ENCODE measurements around the gene TALDO1. TPM values are rescaled to one million over a fixed set of nuclear protein-coding genes. Genes with fewer than 3 reads are reported as not detected.

The TALDO1 gene
- total and polyA plus RNA-seq, 4 donors, result 72.5 to 181 (median 128) TPM

GRCh38 chr11:795634-796564, 48.6 kb downstream of the TALDO1 start:
- no peaks in the 10 kb centered on the region for H3K9me3 ChIP-seq (ENCODE audit: control insufficient read depth in 4 of 4, low read length in 3 of 4)
- peak; percentile 77 for DNase-seq (ENCODE audit: low spot score)
- H3K9ac ChIP-seq (ENCODE audit: low read depth in 1 of 2, low read length in 2 of 2), result peak overlapping the region; percentile 87 to 91
- H3K27me3 ChIP-seq (ENCODE audit: control insufficient read depth in 4 of 4, insufficient read depth in 4 of 4, low read length in 3 of 4), result no peaks in the 10 kb centered on the region
- H3K4me1 ChIP-seq (ENCODE audit: control insufficient read depth in 4 of 4, insufficient read depth in 4 of 4, low read length in 3 of 4), result peaks cover 11 to 47% (median 28%) of the 10 kb centered on the region in 4 donors
- TF ChIP-seq EGR1 (IDR thresholded peaks at IDR 0.05; ENCODE audit: low read depth in 2 of 2), result no peak
- no peak for TF ChIP-seq GABPA (IDR thresholded peaks at IDR 0.05 in 1 of 2, conservative IDR thresholded peaks at IDR 0.05 in 1 of 2)
- TF ChIP-seq MAX (IDR thresholded peaks at IDR 0.05), result no peak
- TF ChIP-seq RAD21 (IDR thresholded peaks at IDR 0.05), result no peak
- peak in 1 of 2 donors; percentile 16 for TF ChIP-seq RXRA (IDR thresholded peaks at IDR 0.05)
- H3K4me3 ChIP-seq (ENCODE audit: low read depth in 1 of 3, low read length in 3 of 3), result peak overlapping the region; percentile 71 to 83 (median 77)
- 3% methylated on average over 26 of the region's 26 CpGs for WGBS
- H3K27ac ChIP-seq (ENCODE audit: low read depth in 1 of 2, low read length in 2 of 2), result peak overlapping the region; percentile 97 to 98
- H3K36me3 ChIP-seq (ENCODE audit: control insufficient read depth in 4 of 4, insufficient read depth in 3 of 4, low read depth in 1 of 4, low read length in 3 of 4), result peaks cover 0 to 12% (median 6%) of the 10 kb centered on the region in 4 donors

GRCh38 chr11:796565-797295, 49.5 kb downstream of the TALDO1 start:
- Histone ChIP-seq H3K9ac (ENCODE audit: low read depth in 1 of 2, low read length in 2 of 2) (peak overlapping the region; percentile 87), H3K9me3 (ENCODE audit: control insufficient read depth in 4 of 4, low read length in 3 of 4) (no peaks in the 10 kb centered on the region), H3K4me1 (ENCODE audit: control insufficient read depth in 4 of 4, insufficient read depth in 4 of 4, low read length in 3 of 4) (peaks cover 11 to 46% (median 28%) of the 10 kb centered on the region in 4 donors), H3K36me3 (ENCODE audit: control insufficient read depth in 4 of 4, insufficient read depth in 3 of 4, low read depth in 1 of 4, low read length in 3 of 4) (peaks cover 0 to 12% (median 5%) of the 10 kb centered on the region in 4 donors), H3K27ac (ENCODE audit: low read depth in 1 of 2, low read length in 2 of 2) (peak overlapping the region; percentile 97 to 98), H3K4me3 (ENCODE audit: low read depth in 1 of 3, low read length in 3 of 3) (peak overlapping the region; percentile 49 to 77 (median 67)), H3K27me3 (ENCODE audit: control insufficient read depth in 4 of 4, insufficient read depth in 4 of 4, low read length in 3 of 4) (no peaks in the 10 kb centered on the region)
- peak; percentile 77 to 80 for TF ChIP-seq HNF4A (conservative IDR thresholded peaks at IDR 0.05)
- TF ChIP-seq, protein P1, sequence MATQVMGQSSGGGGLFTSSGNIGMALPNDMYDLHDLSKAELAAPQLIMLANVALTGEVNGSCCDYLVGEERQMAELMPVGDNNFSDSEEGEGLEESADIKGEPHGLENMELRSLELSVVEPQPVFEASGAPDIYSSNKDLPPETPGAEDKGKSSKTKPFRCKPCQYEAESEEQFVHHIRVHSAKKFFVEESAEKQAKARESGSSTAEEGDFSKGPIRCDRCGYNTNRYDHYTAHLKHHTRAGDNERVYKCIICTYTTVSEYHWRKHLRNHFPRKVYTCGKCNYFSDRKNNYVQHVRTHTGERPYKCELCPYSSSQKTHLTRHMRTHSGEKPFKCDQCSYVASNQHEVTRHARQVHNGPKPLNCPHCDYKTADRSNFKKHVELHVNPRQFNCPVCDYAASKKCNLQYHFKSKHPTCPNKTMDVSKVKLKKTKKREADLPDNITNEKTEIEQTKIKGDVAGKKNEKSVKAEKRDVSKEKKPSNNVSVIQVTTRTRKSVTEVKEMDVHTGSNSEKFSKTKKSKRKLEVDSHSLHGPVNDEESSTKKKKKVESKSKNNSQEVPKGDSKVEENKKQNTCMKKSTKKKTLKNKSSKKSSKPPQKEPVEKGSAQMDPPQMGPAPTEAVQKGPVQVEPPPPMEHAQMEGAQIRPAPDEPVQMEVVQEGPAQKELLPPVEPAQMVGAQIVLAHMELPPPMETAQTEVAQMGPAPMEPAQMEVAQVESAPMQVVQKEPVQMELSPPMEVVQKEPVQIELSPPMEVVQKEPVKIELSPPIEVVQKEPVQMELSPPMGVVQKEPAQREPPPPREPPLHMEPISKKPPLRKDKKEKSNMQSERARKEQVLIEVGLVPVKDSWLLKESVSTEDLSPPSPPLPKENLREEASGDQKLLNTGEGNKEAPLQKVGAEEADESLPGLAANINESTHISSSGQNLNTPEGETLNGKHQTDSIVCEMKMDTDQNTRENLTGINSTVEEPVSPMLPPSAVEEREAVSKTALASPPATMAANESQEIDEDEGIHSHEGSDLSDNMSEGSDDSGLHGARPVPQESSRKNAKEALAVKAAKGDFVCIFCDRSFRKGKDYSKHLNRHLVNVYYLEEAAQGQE (IDR thresholded peaks at IDR 0.05), result peak; percentile 32
- TF ChIP-seq, protein P2, sequence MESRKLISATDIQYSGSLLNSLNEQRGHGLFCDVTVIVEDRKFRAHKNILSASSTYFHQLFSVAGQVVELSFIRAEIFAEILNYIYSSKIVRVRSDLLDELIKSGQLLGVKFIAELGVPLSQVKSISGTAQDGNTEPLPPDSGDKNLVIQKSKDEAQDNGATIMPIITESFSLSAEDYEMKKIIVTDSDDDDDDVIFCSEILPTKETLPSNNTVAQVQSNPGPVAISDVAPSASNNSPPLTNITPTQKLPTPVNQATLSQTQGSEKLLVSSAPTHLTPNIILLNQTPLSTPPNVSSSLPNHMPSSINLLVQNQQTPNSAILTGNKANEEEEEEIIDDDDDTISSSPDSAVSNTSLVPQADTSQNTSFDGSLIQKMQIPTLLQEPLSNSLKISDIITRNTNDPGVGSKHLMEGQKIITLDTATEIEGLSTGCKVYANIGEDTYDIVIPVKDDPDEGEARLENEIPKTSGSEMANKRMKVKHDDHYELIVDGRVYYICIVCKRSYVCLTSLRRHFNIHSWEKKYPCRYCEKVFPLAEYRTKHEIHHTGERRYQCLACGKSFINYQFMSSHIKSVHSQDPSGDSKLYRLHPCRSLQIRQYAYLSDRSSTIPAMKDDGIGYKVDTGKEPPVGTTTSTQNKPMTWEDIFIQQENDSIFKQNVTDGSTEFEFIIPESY (IDR thresholded peaks at IDR 0.05), result no peak
- peak; percentile 72 for TF ChIP-seq SP1 (IDR thresholded peaks at IDR 0.05)
- TF ChIP-seq RXRA (IDR thresholded peaks at IDR 0.05), result peak; percentile 46 to 52
- no peak for TF ChIP-seq TAF1 (conservative IDR thresholded peaks at IDR 0.05)
- no peak for DNase-seq (ENCODE audit: low spot score)
- 17% methylated on average over 18 of the region's 18 CpGs for WGBS
